Measurements from ENCODE around the gene NFIB. TPM values are rescaled to one million over a fixed set of nuclear protein-coding genes. Genes with fewer than 3 reads are reported as not detected.

The NFIB gene
- polyA plus RNA-seq, 3 donors, result 19.9 to 22.1 (median 21.8) TPM

DNA sequence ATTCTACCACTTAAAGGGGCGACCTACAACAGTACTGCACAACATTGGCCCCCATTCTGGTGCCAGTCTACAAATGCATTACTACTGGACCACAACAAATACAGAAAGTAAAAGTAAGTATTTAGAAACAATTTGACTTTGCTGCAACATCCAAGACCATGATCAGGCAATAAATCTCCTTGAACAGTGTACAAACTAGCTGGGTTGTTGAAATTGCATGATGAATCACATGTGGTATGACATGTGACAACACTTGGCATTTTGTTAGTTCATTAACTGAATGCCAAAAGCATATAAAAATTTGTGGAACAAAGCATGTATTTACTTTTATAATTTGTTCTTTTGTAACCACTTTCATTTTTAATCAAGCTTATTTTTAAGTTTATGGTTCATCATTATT is 270.5 kb downstream of the NFIB start:
- DNase-seq (ENCODE audit: extremely low read depth in 1 of 11, low read depth in 9 of 11, low spot score in 4 of 11), result no peak

DNA sequence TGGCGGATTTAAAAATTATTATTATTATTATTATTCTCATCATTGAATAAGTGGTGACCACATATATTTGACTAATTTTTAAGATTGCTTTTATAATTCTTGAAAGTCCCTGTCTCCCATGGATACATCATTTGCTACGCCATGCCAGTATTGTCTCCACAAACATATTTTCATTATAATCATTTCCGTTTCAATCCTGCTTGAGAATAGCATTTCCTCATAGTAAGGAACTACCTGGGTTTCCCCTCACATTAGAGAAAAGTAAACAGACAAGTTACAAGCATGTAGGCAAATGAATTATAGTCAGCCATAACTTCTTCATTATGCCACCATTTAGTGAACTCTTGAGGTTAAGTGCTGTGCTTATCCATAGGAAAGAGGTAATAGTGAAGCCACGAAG is 276.6 kb downstream of the NFIB start:
- no peak for DNase-seq (ENCODE audit: extremely low read depth in 1 of 11, low read depth in 9 of 11, low spot score in 4 of 11)

DNA sequence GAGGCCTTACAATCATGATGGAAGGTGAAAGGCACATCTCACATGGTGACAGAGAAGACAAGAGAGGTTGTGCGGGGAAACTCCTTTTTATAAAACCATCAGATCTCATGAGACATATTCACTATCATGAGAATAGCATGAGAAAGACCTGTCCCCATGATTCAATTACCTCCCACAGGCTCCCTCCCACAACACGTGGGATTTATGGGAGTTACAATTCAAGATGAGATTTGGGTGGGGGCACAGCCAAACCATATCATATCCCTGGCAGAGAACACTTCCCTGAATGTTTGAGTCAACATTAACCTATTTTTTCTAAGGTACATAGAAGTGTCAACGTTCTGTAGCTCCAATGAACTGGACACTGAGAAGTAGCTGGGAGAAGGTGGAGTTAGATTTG is 280.9 kb downstream of the NFIB start:
- DNase-seq (ENCODE audit: extremely low read depth in 1 of 11, low read depth in 9 of 11, low spot score in 4 of 11), result no peak
